ENCODE measurements around the gene CCDC85A. TPM values are rescaled to one million over a fixed set of nuclear protein-coding genes. Genes with fewer than 3 reads are reported as not detected.

The CCDC85A gene
- total RNA-seq, 1 experiment from 2014 or later = 3.0 TPM

- Mint-ChIP-seq H3K27me3 (ENCODE audit: unreplicated experiment) (no peaks in the 10 kb centered on the region), H3K27ac (ENCODE audit: unreplicated experiment) (no peak overlapping the region), H3K4me3 (ENCODE audit: low read depth, unreplicated experiment) (no peak overlapping the region), H3K36me3 (ENCODE audit: insufficient read depth, unreplicated experiment) (no peaks in the 10 kb centered on the region), H3K9me3 (ENCODE audit: low read depth, unreplicated experiment) (peaks cover 5% of the 10 kb centered on the region), H3K4me1 (ENCODE audit: low read depth, unreplicated experiment) (peaks cover 11% of the 10 kb centered on the region)
- intact Hi-C loops (cut with micrococcal nuclease; ENCODE audit: unreplicated experiment) = no loop called here
- CTCF ChIA-PET = no interaction called here
- no peak for DNase-seq
- no TSS peak for BruUV-seq (replicated peaks)
- TF ChIP-seq, protein P1, sequence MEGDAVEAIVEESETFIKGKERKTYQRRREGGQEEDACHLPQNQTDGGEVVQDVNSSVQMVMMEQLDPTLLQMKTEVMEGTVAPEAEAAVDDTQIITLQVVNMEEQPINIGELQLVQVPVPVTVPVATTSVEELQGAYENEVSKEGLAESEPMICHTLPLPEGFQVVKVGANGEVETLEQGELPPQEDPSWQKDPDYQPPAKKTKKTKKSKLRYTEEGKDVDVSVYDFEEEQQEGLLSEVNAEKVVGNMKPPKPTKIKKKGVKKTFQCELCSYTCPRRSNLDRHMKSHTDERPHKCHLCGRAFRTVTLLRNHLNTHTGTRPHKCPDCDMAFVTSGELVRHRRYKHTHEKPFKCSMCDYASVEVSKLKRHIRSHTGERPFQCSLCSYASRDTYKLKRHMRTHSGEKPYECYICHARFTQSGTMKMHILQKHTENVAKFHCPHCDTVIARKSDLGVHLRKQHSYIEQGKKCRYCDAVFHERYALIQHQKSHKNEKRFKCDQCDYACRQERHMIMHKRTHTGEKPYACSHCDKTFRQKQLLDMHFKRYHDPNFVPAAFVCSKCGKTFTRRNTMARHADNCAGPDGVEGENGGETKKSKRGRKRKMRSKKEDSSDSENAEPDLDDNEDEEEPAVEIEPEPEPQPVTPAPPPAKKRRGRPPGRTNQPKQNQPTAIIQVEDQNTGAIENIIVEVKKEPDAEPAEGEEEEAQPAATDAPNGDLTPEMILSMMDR (IDR thresholded peaks at IDR 0.05; ENCODE audit: unreplicated experiment) = no peak
Measured at GRCh38 chr2:56292951-56293350, 109.2 kb downstream of the CCDC85A start.

- Mint-ChIP-seq H3K9me3 (ENCODE audit: low read depth, unreplicated experiment) (peaks cover 5% of the 10 kb centered on the region), H3K4me1 (ENCODE audit: low read depth, unreplicated experiment) (no peaks in the 10 kb centered on the region), H3K36me3 (ENCODE audit: insufficient read depth, unreplicated experiment) (no peaks in the 10 kb centered on the region), H3K4me3 (ENCODE audit: low read depth, unreplicated experiment) (no peak overlapping the region), H3K27ac (ENCODE audit: unreplicated experiment) (no peak overlapping the region), H3K27me3 (ENCODE audit: unreplicated experiment) (no peaks in the 10 kb centered on the region)
- BruUV-seq (replicated peaks) = no TSS peak
- CTCF ChIA-PET = no interaction called here
- TF ChIP-seq, protein P1 (IDR thresholded peaks at IDR 0.05; ENCODE audit: unreplicated experiment) = no peak
- intact Hi-C loops (cut with micrococcal nuclease; ENCODE audit: unreplicated experiment) = no loop called here
- DNase-seq = no peak
Measured at GRCh38 chr2:56295666-56296065, 111.9 kb downstream of the CCDC85A start.

GRCh38 chr2:56297671-56298070, 113.9 kb downstream of the CCDC85A start:
- no TSS peak for BruUV-seq (replicated peaks)
- Mint-ChIP-seq H3K4me3 (ENCODE audit: low read depth, unreplicated experiment) (no peak overlapping the region), H3K4me1 (ENCODE audit: low read depth, unreplicated experiment) (no peaks in the 10 kb centered on the region), H3K36me3 (ENCODE audit: insufficient read depth, unreplicated experiment) (no peaks in the 10 kb centered on the region), H3K27me3 (ENCODE audit: unreplicated experiment) (no peaks in the 10 kb centered on the region), H3K9me3 (ENCODE audit: low read depth, unreplicated experiment) (no peaks in the 10 kb centered on the region), H3K27ac (ENCODE audit: unreplicated experiment) (no peak overlapping the region)
- DNase-seq = no peak
- intact Hi-C loops (cut with micrococcal nuclease; ENCODE audit: unreplicated experiment) = no loop called here
- TF ChIP-seq, protein P1 (IDR thresholded peaks at IDR 0.05; ENCODE audit: unreplicated experiment) = no peak
- CTCF ChIA-PET = interaction anchor here (0.6 to 1.5 kb wide), 3 partner anchors 26 to 723 kb away, joined by 3 to 6 read pairs (median 4); no protein-coding TSS in a partner anchor

- CTCF ChIA-PET = interaction anchor here (1.5 kb wide), 1 partner anchor 28 kb away, joined by 3 read pairs; no protein-coding TSS in a partner anchor
- Mint-ChIP-seq H3K9me3 (ENCODE audit: low read depth, unreplicated experiment) (no peaks in the 10 kb centered on the region), H3K27ac (ENCODE audit: unreplicated experiment) (no peak overlapping the region), H3K4me3 (ENCODE audit: low read depth, unreplicated experiment) (no peak overlapping the region), H3K4me1 (ENCODE audit: low read depth, unreplicated experiment) (no peaks in the 10 kb centered on the region), H3K36me3 (ENCODE audit: insufficient read depth, unreplicated experiment) (no peaks in the 10 kb centered on the region), H3K27me3 (ENCODE audit: unreplicated experiment) (no peaks in the 10 kb centered on the region)
- intact Hi-C loops (cut with micrococcal nuclease; ENCODE audit: unreplicated experiment) = no loop called here
- TF ChIP-seq, protein P1 (IDR thresholded peaks at IDR 0.05; ENCODE audit: unreplicated experiment) = no peak
- no TSS peak for BruUV-seq (replicated peaks)
- DNase-seq = no peak
Measured at GRCh38 chr2:56299171-56299691, 115.4 kb downstream of the CCDC85A start.
